ENCODE data around the gene CHID1.

Gene CHID1

DNA sequence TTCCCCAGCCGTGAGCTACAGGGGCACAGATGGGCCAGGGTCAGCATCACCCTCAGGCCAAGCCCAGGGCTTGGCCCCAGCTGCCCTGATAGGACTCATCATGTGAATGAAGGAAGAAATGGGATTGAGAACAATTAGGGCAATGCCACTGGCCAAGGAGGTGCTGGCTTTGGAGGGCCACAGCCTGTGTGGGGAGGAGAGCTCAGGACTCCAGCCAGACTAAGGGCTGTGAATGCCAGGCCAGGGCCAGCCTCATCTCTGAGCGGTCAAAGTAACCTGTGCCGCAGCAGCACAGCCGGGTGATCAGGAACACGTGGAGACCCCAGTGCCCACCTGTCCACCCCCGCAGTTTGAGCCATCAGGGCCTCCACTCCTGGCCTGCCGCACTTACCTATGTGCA lies 10.1 kb downstream of the CHID1 start:
- FAIRE-seq (no peak), DNase-seq (ENCODE audit: insufficient read length, low spot score) (no peak)

GRCh38 chr11:899724-900123 lies 10.9 kb downstream of the CHID1 start:
- no peak for TF ChIP-seq CTCF (IDR thresholded peaks at IDR 0.05; ENCODE audit: insufficient read depth, missing control alignments)
- DNase-seq (ENCODE audit: insufficient read length, low spot score) (no peak), FAIRE-seq (no peak)

More for the DNA sequence above, 10.1 kb downstream of the CHID1 start:
- no peak for TF ChIP-seq CTCF (IDR thresholded peaks at IDR 0.05; ENCODE audit: insufficient read depth, missing control alignments)

GRCh38 chr11:898540-899190 lies 11.9 kb downstream of the CHID1 start:
- FAIRE-seq (no peak), DNase-seq (ENCODE audit: insufficient read length, low spot score) (no peak)
- peak; percentile 9 for TF ChIP-seq CTCF (IDR thresholded peaks at IDR 0.05; ENCODE audit: insufficient read depth, missing control alignments)

GRCh38 chr11:898143-898511 lies 12.5 kb downstream of the CHID1 start:
- TF ChIP-seq CTCF (IDR thresholded peaks at IDR 0.05; ENCODE audit: insufficient read depth, missing control alignments): peak; percentile 49
- FAIRE-seq (no peak), DNase-seq (ENCODE audit: insufficient read length, low spot score) (no peak)

GRCh38 chr11:897253-898142 lies 13.1 kb downstream of the CHID1 start:
- no peak for TF ChIP-seq CTCF (IDR thresholded peaks at IDR 0.05; ENCODE audit: insufficient read depth, missing control alignments)
- DNase-seq (ENCODE audit: insufficient read length, low spot score) (no peak), FAIRE-seq (no peak)

DNA sequence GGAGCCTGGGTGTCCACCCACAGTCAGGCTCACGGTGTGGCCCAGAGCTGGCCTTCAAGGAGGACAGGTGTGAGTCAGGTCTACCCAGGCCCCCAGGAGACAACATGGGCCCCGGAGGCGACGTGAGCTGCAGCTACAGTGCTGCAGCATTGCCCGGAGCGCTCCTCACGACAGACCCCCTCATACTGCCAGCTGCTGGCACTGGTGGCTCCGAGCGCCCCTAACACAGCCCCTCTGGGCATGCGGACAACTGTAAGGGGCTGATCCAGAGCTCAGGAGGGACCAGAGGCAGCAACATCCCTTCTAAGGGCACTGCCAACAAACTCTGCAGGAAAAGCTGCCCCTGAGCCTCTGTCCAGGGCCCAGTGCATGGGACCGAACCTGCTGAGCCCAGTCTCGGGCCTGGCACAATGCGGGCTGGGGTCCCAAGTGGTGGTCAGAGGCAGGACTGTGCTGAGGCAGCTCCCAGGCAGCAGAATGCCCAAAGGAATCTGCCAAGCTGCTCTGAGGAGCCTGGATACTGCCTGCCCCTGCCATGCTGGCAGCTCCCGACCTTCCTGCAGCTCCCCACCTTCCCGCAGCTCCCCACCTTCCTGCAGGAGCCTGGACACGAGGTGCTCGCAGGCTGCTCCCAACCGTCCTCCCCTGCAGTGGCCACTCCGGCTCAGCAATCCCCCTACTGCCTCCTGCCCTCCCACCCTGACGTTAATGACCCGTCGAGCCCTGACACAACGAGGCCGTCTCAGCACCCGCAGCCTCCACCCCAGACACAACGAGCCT lies 15.1 kb downstream of the CHID1 start:
- DNase-seq (ENCODE audit: insufficient read length, low spot score): no peak
- no peak for FAIRE-seq
- TF ChIP-seq CTCF (IDR thresholded peaks at IDR 0.05; ENCODE audit: insufficient read depth, missing control alignments): no peak

Data from D721Med (cell line).